Right atrium auricular region (tissue), 2 donors: ENCODE measurements around the gene DDX31. TPM values are rescaled to one million over a fixed set of nuclear protein-coding genes. Genes with fewer than 3 reads are reported as not detected.

Experiments
- DNase-seq: peaks from one replicate; pipeline ENCODE4 v3.0.0-alpha.2; 2019; ENCODE audit warnings: low spot score
- H3K27ac ChIP-seq, 2 donors: fragments of 200-600 bp; sonication (generic); 1 replicate in 1 of 2; 2 replicates in 1 of 2; pipeline ENCODE4 v1.5.1; 2016 to 2019
- H3K27me3 ChIP-seq, 2 donors: fragments of 200-600 bp; sonication (generic); one replicate each; pipeline versions ENCODE4 v1.5.1 to v1.6.0; 2017 to 2019
- H3K36me3 ChIP-seq: fragments of 200-600 bp; sonication (generic); one replicate; pipeline ENCODE4 v1.5.1; 2016
- H3K4me1 ChIP-seq, 2 donors: fragments of 200-600 bp; sonication (generic); one replicate each; pipeline versions ENCODE4 v1.5.1 to v1.6.0; 2017 to 2019
- H3K4me3 ChIP-seq, 2 donors: fragments of 200-600 bp; sonication (generic); 1 replicate in 1 of 2; 2 replicates in 1 of 2; pipeline ENCODE4 v1.5.1; 2017 to 2019; ENCODE audit warnings: mild to moderate bottlenecking in 1 of 2, moderate library complexity in 1 of 2
- H3K9me3 ChIP-seq, 2 donors: fragments of 200-600 bp; sonication (generic); one replicate each; pipeline ENCODE4 v1.5.1; 2019
- total RNA-seq, 2 donors: library from RNA; depleted of rRNA; stranded (reverse); fragments of >200 nt; gene quantifications; one replicate each; pipeline ENCODE4 v1.1.0, GENCODE V29; 2016
- TF ChIP-seq, protein P1 (sequence below), 2 donors: fragments of 200-600 bp; sonication (generic); IDR thresholded peaks; one replicate each; pipeline ENCODE4 v1.5.1; 2019; ENCODE audit warnings: antibody characterized with exemption in 2 of 2

DDX31 gene
- total RNA-seq, 2 donors from 2014 or later, result 4.6 to 6.0 TPM

DNA sequence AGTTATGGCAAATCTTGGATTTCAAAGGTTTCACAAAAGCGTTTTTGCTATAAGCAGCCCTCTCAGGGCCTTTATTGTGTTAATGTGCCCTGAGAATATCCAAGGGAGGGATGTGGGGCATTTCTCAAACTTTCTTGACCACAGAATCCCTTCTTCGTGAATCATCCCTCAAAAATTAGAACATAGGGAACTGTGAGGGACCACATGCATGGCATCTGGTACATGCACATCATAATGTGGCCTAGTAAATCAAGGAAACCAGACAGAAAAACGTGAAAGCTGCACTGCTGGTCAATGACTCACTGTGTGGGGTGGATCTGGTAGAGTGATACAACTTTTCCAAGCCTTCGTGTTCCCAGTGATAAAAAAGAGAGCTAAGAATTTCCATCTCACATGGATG, 22.4 kb downstream of the DDX31 start:
- no peaks in the 10 kb centered on the region for H3K4me1 ChIP-seq
- no peak overlapping the region for H3K27ac ChIP-seq
- peaks cover 75% of the 10 kb centered on the region for H3K36me3 ChIP-seq
- H3K27me3 ChIP-seq, result no peaks in the 10 kb centered on the region
- H3K9me3 ChIP-seq, result no peaks in the 10 kb centered on the region
- TF ChIP-seq, protein P1, sequence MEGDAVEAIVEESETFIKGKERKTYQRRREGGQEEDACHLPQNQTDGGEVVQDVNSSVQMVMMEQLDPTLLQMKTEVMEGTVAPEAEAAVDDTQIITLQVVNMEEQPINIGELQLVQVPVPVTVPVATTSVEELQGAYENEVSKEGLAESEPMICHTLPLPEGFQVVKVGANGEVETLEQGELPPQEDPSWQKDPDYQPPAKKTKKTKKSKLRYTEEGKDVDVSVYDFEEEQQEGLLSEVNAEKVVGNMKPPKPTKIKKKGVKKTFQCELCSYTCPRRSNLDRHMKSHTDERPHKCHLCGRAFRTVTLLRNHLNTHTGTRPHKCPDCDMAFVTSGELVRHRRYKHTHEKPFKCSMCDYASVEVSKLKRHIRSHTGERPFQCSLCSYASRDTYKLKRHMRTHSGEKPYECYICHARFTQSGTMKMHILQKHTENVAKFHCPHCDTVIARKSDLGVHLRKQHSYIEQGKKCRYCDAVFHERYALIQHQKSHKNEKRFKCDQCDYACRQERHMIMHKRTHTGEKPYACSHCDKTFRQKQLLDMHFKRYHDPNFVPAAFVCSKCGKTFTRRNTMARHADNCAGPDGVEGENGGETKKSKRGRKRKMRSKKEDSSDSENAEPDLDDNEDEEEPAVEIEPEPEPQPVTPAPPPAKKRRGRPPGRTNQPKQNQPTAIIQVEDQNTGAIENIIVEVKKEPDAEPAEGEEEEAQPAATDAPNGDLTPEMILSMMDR (IDR thresholded peaks at IDR 0.05), result no peak
- no peak for DNase-seq
- H3K4me3 ChIP-seq, result no peak overlapping the region

DNA sequence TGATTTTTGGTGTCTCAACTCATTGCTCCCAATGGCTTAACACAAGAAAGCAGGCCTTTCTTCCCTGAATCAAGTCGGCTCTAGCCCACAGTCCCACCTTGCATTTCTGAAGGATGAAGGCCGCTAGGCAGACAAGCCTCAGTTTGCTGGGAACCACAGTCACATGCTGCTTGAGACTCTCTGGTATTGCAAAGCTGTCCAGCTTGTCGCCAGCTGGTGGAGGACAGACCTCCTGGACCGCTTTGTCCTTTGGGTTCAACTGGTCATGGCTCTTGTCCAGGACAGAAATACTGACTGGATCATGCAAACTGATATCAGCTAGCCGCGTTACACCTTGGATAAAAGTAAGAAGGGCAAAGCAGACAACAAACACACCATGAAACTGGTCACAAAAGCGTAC, 23.1 kb downstream of the DDX31 start:
- Histone ChIP-seq H3K4me1 (no peaks in the 10 kb centered on the region), H3K36me3 (peaks cover 77% of the 10 kb centered on the region), H3K9me3 (no peaks in the 10 kb centered on the region), H3K4me3 (no peak overlapping the region), H3K27me3 (no peaks in the 10 kb centered on the region), H3K27ac (no peak overlapping the region)
- TF ChIP-seq, protein P1 (IDR thresholded peaks at IDR 0.05), result no peak
- DNase-seq, result no peak

DNA sequence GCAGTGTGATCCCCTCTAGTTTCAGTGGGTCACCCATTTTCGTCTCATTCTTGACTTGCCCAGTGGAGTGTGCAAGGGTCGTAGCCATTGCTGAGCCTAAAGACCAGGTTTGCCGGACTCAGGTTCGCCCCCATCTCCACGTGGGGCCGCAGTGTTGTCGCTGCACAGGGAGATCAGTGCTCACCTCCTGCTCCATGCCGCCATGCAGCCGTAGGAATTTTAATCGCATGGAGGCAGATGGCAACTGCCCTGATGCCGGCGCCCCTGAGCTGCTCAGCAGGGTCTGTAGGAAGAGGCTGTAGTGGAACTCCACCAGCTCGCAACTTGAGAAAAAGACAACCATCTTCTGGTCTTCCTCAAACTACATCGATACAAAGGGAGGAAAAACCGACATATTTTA, 24.1 kb downstream of the DDX31 start:
- Histone ChIP-seq H3K36me3 (peaks cover 87% of the 10 kb centered on the region), H3K4me3 (no peak overlapping the region), H3K27me3 (no peaks in the 10 kb centered on the region), H3K9me3 (no peaks in the 10 kb centered on the region), H3K4me1 (no peaks in the 10 kb centered on the region), H3K27ac (no peak overlapping the region)
- TF ChIP-seq, protein P1 (IDR thresholded peaks at IDR 0.05), result no peak
- no peak for DNase-seq

DNA sequence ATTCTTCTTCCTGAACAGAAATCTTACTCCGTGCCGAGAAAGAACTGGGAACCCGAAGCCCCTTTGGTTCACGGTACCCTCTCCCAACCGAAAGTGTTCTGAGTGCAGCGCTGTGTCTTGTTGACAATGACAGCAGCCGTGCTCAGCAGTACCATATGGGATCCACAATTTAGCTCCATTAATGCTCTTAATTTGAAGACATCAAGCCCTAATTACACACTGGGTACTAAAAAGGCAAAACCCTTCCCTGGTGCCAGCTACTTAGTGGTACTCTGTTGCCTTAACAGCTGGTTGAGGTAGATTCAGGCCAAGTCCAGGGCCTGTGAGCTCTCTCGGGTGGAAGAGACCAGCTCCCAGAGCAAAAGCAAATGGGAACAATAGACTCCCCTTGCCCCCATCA, 24.5 kb downstream of the DDX31 start:
- H3K36me3 ChIP-seq, result peaks cover 87% of the 10 kb centered on the region
- DNase-seq, result no peak
- TF ChIP-seq, protein P1 (IDR thresholded peaks at IDR 0.05), result no peak
- H3K9me3 ChIP-seq, result no peaks in the 10 kb centered on the region
- H3K4me3 ChIP-seq, result no peak overlapping the region
- H3K4me1 ChIP-seq, result no peaks in the 10 kb centered on the region
- H3K27me3 ChIP-seq, result no peaks in the 10 kb centered on the region
- H3K27ac ChIP-seq, result no peak overlapping the region

DNA sequence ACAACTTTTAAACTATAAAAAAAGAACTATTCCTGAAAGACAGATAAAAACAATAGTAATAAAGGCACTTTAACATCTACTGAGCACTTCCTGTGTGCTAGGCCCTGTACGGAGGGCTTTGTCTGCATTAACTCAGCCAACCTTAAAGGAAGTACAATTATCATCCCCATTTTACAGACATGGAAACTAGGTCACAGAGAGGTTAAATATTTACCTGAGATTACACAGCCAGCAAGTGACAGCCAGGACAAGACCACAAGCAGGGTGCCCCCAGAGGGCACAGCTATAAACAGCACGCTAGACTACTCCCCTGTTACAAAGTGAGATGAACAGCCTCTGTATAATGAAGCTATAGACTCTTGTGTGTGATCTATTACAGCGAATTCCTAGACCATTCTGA, 25.5 kb downstream of the DDX31 start:
- no peak for DNase-seq

DNA sequence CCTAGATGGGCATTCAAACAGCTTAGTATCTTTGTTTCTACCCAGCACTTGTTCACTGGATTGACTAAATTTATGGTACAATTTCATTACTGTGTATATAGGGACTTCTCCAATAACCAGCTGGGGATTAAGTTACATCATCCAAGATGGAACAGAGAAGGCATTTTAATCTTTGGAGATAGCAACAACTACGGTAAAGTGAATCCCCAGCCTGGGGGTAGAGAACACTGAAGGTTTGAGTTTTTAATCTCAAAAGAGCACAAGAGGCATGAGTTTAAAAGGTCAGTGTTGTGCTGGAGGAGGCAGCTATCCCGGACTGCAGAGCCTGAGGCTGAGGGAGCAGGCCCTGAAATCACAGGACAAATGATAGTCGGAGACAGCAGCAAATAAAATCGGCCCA, 28.6 kb downstream of the DDX31 start:
- Histone ChIP-seq H3K4me1 (no peaks in the 10 kb centered on the region), H3K36me3 (peaks cover 75% of the 10 kb centered on the region), H3K4me3 (no peak overlapping the region), H3K9me3 (no peaks in the 10 kb centered on the region), H3K27me3 (no peaks in the 10 kb centered on the region), H3K27ac (no peak overlapping the region)
- TF ChIP-seq, protein P1 (IDR thresholded peaks at IDR 0.05), result no peak
- DNase-seq, result no peak

More for the DNA sequence above, 25.5 kb downstream of the DDX31 start:
- no peaks in the 10 kb centered on the region for H3K27me3 ChIP-seq
- no peak overlapping the region for H3K4me3 ChIP-seq
- peaks cover 81% of the 10 kb centered on the region for H3K36me3 ChIP-seq
- H3K27ac ChIP-seq, result no peak overlapping the region
- TF ChIP-seq, protein P1 (IDR thresholded peaks at IDR 0.05), result no peak
- no peaks in the 10 kb centered on the region for H3K9me3 ChIP-seq
- no peaks in the 10 kb centered on the region for H3K4me1 ChIP-seq
